AG04450 (cell line): ENCODE results near the gene UGT1A6. TPM values are rescaled to one million over a fixed set of nuclear protein-coding genes. Genes with fewer than 3 reads are reported as not detected.

Source experiments
- CTCF ChIA-PET: fragments of 300-600, 350-600 bp; formaldehyde crosslinking; extraction: SDS; loops from one replicate; lab custom pipeline; 2022; ENCODE audit warnings: antibody characterized with exemption, inconsistent platforms; lab: Charles Lee
- POLR2A ChIA-PET: fragments of 350-600 bp; formaldehyde crosslinking; extraction: SDS; loops from one replicate; lab custom pipeline; 2021; ENCODE audit warnings: antibody characterized with exemption, inconsistent platforms; lab: Yijun Ruan, JAX
- DNase-seq: peaks from one replicate; pipeline ENCODE4 v3.0.0-alpha.2; 2011; ENCODE audit warnings: low read depth, low spot score
- H3K27ac ChIP-seq: one replicate; pipeline ENCODE4 v1.5.1; 2012; ENCODE audit warnings: low read depth, low read length, control low read depth
- H3K27me3 ChIP-seq: one replicate; pipeline ENCODE4 v1.6.0; 2012; ENCODE audit warnings: low read length; ENCODE audit not compliant: control insufficient read depth, insufficient read depth
- H3K4me3 ChIP-seq: 2 replicates; pipeline ENCODE4 v1.5.1; 2011; ENCODE audit warnings: mild to moderate bottlenecking, low read depth, low read length, control low read depth
- H3K9me3 ChIP-seq: 2 replicates; pipeline ENCODE4 v1.5.1; 2012; ENCODE audit warnings: low read length; ENCODE audit not compliant: control insufficient read depth, insufficient read depth
- CTCF ChIP-seq: IDR thresholded peaks from 2 replicates; pipeline ENCODE4 v1.5.1; 2011; ENCODE audit warnings: low read depth, low read length, control low read depth, inconsistent platforms
- polyA plus RNA-seq: library from polyadenylated mRNA; depleted of rRNA; stranded (reverse); fragments of >200 nt; gene quantifications from 2 replicates; pipeline ENCODE4 v1.2.3, GENCODE V29; 2011

Gene UGT1A6
- polyA plus RNA-seq, 1 experiment = not detected

- no peak for TF ChIP-seq CTCF
- POLR2A ChIA-PET = no interaction called here
- Histone ChIP-seq H3K9me3 (peaks cover 5% of the 10 kb centered on the region; the same call in 1 of the 2 replicates), H3K27ac (no peak overlapping the region), H3K4me3 (no peak overlapping the region), H3K27me3 (peaks cover 13% of the 10 kb centered on the region)
- CTCF ChIA-PET = no interaction called here
- DNase-seq = no peak
These were observed 119.0 kb downstream of the UGT1A6 start for GRCh38 chr2:233811732-233812131.

GRCh38 chr2:233813236-233814055 is 120.8 kb downstream of the UGT1A6 start:
- no peaks in the 10 kb centered on the region; the same call in 1 of the 2 replicates for H3K9me3 ChIP-seq
- DNase-seq = no peak
- H3K27me3 ChIP-seq = peaks cover 11% of the 10 kb centered on the region
- TF ChIP-seq CTCF = no peak
- no peak overlapping the region for H3K4me3 ChIP-seq
- ChIA-PET POLR2A (no interaction called here), CTCF (no interaction called here)
- no peak overlapping the region for H3K27ac ChIP-seq

- ChIA-PET CTCF (no interaction called here), POLR2A (no interaction called here)
- no peak for TF ChIP-seq CTCF
- Histone ChIP-seq H3K27me3 (peaks cover 4% of the 10 kb centered on the region), H3K4me3 (no peak overlapping the region), H3K9me3 (no peaks in the 10 kb centered on the region; the same call in 1 of the 2 replicates), H3K27ac (no peak overlapping the region)
- no peak for DNase-seq
These were observed 121.6 kb downstream of the UGT1A6 start for GRCh38 chr2:233814056-233814835.

- no peak for DNase-seq
- no peaks in the 10 kb centered on the region; the same call in 1 of the 2 replicates for H3K9me3 ChIP-seq
- ChIA-PET CTCF (no interaction called here), POLR2A (no interaction called here)
- no peak overlapping the region for H3K4me3 ChIP-seq
- peaks cover 4% of the 10 kb centered on the region for H3K27me3 ChIP-seq
- H3K27ac ChIP-seq = no peak overlapping the region
- no peak for TF ChIP-seq CTCF
These were observed 123.2 kb downstream of the UGT1A6 start for GRCh38 chr2:233815861-233816260.
